SU-DHL-6 (cell line): ENCODE data around the gene NKX2-2.

Source experiments
- H2AFZ ChIP-seq: fragments of 200-600 bp; sonication (generic); 2 replicates; pipeline ENCODE4 v1.6.1; 2014; ENCODE audit warnings: low read depth, mild to moderate bottlenecking, moderate library complexity, mixed read lengths, antibody characterized with exemption, low read length; ENCODE audit not compliant: severe bottlenecking
- H3F3A ChIP-seq: fragments of 200-600 bp; shearing (Covaris generic); 2 replicates; pipeline ENCODE4 v1.6.0; 2016; ENCODE audit warnings: antibody characterized with exemption, mild to moderate bottlenecking; ENCODE audit not compliant: insufficient read depth
- H3K27ac ChIP-seq: fragments of 200-600 bp; sonication (generic); 2 replicates; pipeline ENCODE4 v1.5.1; 2016; ENCODE audit warnings: low read depth, mild to moderate bottlenecking, low read length, moderate library complexity, mixed read lengths
- H3K27me3 ChIP-seq: fragments of 200-600 bp; sonication (generic), shearing (Covaris generic); 2 replicates; pipeline ENCODE4 v1.6.0; 2014; ENCODE audit warnings: mild to moderate bottlenecking, low read length
- H3K36me3 ChIP-seq: fragments of 200-600 bp; sonication (generic); 2 replicates; pipeline ENCODE4 v1.6.1; 2014; ENCODE audit warnings: mild to moderate bottlenecking, low read length, mixed read lengths
- H3K4me2 ChIP-seq: fragments of 300-600, 200-600 bp; shearing (Covaris generic), sonication (generic); 2 replicates; pipeline ENCODE4 v1.6.0; 2014; ENCODE audit warnings: low read length, low read depth, mild to moderate bottlenecking; ENCODE audit not compliant: poor library complexity, severe bottlenecking
- H3K4me3 ChIP-seq: fragments of 200-600 bp; sonication (generic); 2 replicates; pipeline ENCODE4 v1.5.1; 2014; ENCODE audit warnings: antibody characterized with exemption, low read length, mild to moderate bottlenecking, mixed read lengths; ENCODE audit not compliant: insufficient read depth, poor library complexity, severe bottlenecking
- H3K79me2 ChIP-seq: fragments of 200-600 bp; sonication (generic); 2 replicates; pipeline ENCODE4 v1.6.1; 2014; ENCODE audit warnings: mild to moderate bottlenecking, low read length, moderate library complexity; ENCODE audit not compliant: insufficient read depth
- H3K9ac ChIP-seq: fragments of 200-600 bp; sonication (generic); 2 replicates; pipeline ENCODE4 v1.7.0; 2014; ENCODE audit warnings: mild to moderate bottlenecking, low read length
- H3K9me2 ChIP-seq: fragments of 200-600 bp; sonication (generic); replicated peaks from 2 replicates; pipeline ENCODE4 v1.6.1; 2014; ENCODE audit warnings: low read length; ENCODE audit not compliant: insufficient read depth
- H3K9me3 ChIP-seq: fragments of 200-600 bp; sonication (generic); 2 replicates; pipeline ENCODE4 v1.6.1; 2014; ENCODE audit warnings: low read length, mixed read lengths; ENCODE audit not compliant: insufficient read depth
- H4K20me1 ChIP-seq: fragments of 200-600 bp; sonication (generic); 2 replicates; pipeline ENCODE4 v1.6.1; 2014; ENCODE audit warnings: low read depth, mild to moderate bottlenecking, antibody characterized with exemption, low read length, moderate library complexity, mixed read lengths
- EZH2phosphoT487 ChIP-seq: fragments of 200-600 bp; sonication (generic), shearing (Covaris generic); conservative IDR thresholded peaks from 2 replicates; pipeline ENCODE4 v1.6.1; 2018; ENCODE audit warnings: mild to moderate bottlenecking, antibody characterized with exemption, low read length, moderate library complexity, mixed read lengths
- TF ChIP-seq, protein P1 (sequence below): fragments of 200-600 bp; sonication (generic); IDR thresholded peaks from one replicate; pipeline ENCODE4 v1.5.1; 2017; ENCODE audit warnings: antibody characterized with exemption, mild to moderate bottlenecking, low read length, moderate library complexity; ENCODE audit not compliant: insufficient read depth, poor library complexity, severe bottlenecking

NKX2-2 gene

DNA sequence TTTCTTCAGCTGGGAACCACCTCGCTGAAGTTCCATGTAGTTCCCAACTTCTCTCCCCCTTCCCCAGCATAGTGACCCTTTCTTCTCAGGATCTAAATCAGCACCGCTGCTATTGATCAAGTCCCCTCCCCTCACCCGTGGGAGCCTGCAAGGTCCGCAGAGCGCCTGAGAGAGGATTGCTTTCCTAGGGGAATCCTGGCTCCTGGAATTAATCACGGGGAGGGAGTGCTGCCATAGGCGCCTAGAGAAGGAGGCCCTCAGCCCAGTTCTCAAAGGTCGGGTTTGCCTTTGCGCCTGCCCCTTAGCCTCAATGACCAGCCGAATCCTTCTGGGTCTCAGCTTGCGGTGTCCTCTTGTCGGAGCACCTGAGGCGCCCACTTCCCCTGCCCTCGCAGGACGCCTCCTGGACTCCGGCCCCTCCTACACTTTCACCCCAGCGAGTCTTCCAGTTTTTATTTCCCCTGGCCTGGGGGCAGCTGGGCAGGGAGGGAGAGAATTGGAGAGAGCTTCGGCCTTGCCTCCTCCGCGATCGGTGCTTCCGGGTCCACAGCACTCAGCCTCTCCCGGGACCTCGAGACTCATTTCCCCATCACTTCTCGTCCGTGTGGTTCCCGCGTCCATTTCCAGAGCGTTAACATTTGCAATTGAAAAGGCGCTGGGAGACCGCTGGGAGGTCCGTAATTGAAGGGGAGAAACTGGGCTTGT, 3.1 kb upstream of the NKX2-2 start:
- no peaks in the 10 kb centered on the region for H3K9me3 ChIP-seq
- no peaks in the 10 kb centered on the region for H3F3A ChIP-seq
- no peaks in the 10 kb centered on the region for H3K36me3 ChIP-seq
- no peak for TF ChIP-seq EZH2phosphoT487
- TF ChIP-seq, protein P1, sequence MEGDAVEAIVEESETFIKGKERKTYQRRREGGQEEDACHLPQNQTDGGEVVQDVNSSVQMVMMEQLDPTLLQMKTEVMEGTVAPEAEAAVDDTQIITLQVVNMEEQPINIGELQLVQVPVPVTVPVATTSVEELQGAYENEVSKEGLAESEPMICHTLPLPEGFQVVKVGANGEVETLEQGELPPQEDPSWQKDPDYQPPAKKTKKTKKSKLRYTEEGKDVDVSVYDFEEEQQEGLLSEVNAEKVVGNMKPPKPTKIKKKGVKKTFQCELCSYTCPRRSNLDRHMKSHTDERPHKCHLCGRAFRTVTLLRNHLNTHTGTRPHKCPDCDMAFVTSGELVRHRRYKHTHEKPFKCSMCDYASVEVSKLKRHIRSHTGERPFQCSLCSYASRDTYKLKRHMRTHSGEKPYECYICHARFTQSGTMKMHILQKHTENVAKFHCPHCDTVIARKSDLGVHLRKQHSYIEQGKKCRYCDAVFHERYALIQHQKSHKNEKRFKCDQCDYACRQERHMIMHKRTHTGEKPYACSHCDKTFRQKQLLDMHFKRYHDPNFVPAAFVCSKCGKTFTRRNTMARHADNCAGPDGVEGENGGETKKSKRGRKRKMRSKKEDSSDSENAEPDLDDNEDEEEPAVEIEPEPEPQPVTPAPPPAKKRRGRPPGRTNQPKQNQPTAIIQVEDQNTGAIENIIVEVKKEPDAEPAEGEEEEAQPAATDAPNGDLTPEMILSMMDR: no peak
- H3K27me3 ChIP-seq: no peaks in the 10 kb centered on the region
- no peaks in the 10 kb centered on the region for H3K9me2 ChIP-seq
- H3K4me3 ChIP-seq: no peak overlapping the region
- no peak overlapping the region for H2AFZ ChIP-seq
- no peak overlapping the region for H3K27ac ChIP-seq
- H3K4me2 ChIP-seq: no peak overlapping the region
- H3K79me2 ChIP-seq: no peaks in the 10 kb centered on the region
- no peaks in the 10 kb centered on the region for H4K20me1 ChIP-seq
- H3K9ac ChIP-seq: no peak overlapping the region

DNA sequence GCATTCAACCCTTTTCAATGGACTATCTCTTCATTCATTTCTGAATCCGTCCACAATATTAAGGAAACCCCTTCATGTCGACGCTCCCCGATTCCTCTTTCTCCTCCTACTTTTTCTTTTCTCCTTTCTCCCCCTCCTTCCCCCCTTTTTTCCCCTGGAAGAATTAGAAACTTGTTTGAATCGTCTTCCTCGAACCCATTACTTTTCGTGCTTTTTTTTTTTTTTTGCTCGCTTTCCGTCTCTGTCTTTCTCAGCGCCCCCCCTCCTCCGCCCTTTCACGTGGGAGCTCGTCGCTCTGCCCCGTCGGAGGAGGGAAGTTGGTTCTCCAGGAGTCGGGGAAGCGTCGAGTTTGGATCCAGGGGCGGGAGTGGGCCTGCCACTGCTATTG, 2.3 kb upstream of the NKX2-2 start:
- Histone ChIP-seq H3K4me3 (no peak overlapping the region), H3K9me3 (no peaks in the 10 kb centered on the region), H4K20me1 (no peaks in the 10 kb centered on the region), H3K4me2 (no peak overlapping the region), H3K9ac (no peak overlapping the region), H3K27me3 (no peaks in the 10 kb centered on the region), H3F3A (no peaks in the 10 kb centered on the region), H3K36me3 (no peaks in the 10 kb centered on the region), H3K9me2 (no peaks in the 10 kb centered on the region), H3K27ac (no peak overlapping the region), H3K79me2 (no peaks in the 10 kb centered on the region), H2AFZ (no peak overlapping the region)
- TF ChIP-seq, protein P1: no peak
- no peak for TF ChIP-seq EZH2phosphoT487

GRCh38 chr20:21515300-21516179, 1.7 kb upstream of the NKX2-2 start:
- Histone ChIP-seq H3K4me2 (no peak overlapping the region), H3K9me2 (no peaks in the 10 kb centered on the region), H3K79me2 (no peaks in the 10 kb centered on the region), H2AFZ (no peak overlapping the region), H3K4me3 (no peak overlapping the region), H3K9me3 (no peaks in the 10 kb centered on the region), H3K27ac (no peak overlapping the region), H3F3A (no peaks in the 10 kb centered on the region), H3K27me3 (no peaks in the 10 kb centered on the region), H3K9ac (no peak overlapping the region), H4K20me1 (no peaks in the 10 kb centered on the region), H3K36me3 (no peaks in the 10 kb centered on the region)
- no peak for TF ChIP-seq EZH2phosphoT487
- TF ChIP-seq, protein P1: no peak
